T-helper 9 cell (primary cell): ENCODE data around the gene TEX26.
A peak's percentile ranks its signal among the peaks of the same experiment; 100 is the strongest.

Source experiments
- DNase-seq: peaks from one replicate; pipeline ENCODE4 v3.0.0-alpha.2; 2020

The TEX26 gene

DNA sequence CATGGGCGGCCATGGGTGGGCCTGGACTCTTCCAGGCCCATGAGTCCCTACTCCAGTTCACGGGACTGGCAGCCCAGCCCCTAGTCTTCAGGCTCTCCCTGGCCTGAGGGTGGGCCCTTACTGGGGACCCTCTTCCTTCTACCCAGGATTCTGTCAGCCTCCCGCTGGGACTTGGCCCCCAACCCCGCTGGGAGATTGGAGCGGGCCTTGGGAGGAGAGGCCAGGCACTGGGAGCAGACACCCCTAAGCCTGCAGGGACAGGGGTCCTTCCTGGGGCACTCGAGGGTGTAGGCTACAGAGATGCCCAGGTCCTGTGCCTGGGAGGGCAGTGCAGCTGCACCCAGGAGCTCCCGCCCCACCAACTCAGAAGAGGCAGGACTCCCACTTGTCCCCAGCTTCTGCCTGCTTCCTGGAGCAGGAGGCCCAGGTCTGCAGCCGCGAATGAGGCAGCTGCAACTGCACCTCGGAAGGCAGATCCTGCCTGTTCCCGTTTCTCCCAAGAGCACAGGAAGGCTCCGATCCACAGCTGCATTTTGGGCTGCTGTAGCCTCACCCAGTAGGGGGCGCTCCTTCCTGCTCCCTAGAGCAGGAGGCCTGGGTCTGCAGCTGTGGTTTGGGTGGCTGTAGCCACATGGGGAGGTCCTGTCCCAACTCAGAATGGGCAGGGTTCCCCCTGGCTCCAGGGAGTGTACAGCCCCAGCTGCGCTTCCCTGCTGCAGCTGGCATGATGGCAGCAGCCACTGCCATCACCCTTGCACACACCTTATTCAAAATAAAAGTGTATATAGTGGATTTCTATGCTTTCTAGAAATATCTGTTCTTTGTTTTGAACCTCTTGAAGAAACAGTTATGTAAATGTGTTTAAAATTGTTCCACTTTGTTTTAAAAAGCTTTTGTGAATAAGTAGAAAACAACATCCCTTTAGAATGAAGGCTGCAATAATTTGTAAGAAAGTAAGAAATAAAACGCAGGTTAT, 46.8 kb downstream of the TEX26 start:
- DNase-seq: peak; percentile 41

DNA sequence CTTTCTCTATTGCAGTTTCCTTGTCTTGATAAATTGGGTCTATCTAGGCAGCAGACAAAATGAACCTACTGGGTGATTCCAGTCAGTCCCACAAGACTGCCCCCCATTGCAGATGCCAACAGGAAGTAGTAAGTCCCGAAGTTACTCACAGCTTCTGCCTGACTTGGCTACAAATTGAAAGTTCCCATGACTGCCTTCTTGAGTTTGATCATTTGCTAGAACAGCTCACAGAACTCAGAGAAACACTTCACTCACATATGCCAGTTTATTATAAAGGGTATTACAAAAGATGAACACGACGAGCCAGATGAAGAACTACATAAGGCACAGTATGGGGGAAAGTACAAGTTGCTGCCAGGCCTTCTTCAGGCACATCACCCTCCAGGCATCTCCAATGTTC, 50.0 kb downstream of the TEX26 start:
- no peak for DNase-seq

- no peak for DNase-seq
Observed at GRCh38 chr13:30982906-30983305, 50.5 kb downstream of the TEX26 start.

DNA sequence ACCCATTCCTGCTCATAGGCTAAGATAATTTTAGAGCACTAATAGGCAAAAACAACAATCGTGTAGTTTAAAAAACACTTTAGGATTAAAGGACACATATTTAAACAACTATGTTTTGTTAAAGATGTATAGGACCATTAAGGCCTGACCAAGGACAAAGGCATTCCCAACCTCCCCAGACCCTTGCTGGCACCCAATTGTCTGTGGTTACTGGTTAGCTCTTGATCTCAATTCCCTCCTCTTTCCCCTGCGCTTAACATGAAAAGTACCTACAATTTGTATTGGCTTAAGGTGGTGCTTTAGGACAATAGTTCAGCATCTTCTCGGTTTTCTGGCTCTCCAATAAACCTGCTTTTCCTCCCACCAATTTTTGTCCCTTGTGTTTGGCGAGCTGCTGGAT, 51.0 kb downstream of the TEX26 start:
- no peak for DNase-seq

DNA sequence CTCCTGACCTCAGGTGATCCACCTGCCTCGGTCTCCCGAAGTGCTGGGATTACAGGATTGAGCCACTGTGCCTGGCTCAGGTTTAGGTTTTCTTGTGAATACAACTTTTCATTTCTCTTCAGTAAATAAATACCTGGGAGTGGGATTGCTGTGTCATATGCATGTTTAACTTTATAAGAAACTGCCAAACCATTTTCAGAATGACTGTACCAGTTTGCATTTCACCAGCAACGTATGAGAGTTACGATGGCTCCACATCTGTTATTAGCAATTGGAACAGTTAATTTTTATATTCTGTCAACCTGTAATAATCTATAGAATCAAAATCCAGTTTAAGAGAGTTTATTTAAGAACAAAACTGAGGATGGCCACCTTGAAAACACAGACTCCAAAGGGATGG, 52.2 kb downstream of the TEX26 start:
- DNase-seq: no peak

DNA sequence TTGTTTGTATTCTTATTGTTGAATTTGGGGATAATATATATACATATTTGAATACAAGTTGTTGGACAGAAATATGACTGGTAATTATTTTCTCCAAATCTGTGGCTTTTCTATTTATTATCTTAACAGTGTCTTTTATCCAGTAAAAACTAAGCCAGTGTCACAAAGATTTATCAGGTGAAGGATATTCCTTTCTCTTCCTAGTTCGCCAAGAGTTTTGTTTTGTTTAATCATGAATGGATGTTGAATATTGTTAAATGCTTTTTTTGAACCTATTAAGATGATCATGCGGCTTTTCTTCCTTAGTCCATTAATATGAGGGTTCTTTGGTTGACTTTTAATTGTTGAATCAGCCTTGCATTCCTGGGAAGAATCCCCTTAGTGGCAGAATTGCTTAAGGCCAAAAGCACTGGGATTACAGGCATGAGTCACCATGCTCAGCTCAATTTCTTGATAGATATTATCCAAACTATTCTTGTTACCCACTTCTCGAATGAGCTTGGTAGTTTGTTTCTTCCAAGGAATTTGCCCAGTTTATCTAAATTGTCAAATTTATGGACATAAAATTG, 53.3 kb downstream of the TEX26 start:
- no peak for DNase-seq

DNA sequence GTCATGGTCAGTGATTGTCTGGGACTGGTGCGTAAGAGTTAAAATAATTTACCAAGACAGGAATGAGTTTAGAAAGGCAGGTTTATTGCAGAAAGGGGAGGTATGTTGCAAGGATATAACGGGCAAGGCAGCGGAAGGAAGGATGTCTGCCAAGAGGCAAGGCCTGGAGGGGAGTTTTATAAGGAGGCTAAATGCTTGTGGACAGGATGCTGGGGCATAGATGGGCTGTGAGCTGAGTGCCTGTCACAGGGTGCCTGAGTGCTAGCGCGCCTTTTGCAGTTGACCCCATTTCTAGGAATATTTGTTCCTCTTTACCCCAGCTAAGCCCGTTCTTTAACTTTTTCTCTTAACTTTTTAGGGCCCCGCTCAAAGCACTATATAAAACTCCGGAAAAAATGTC, 58.7 kb downstream of the TEX26 start:
- DNase-seq: no peak

GRCh38 chr13:30991922-30992321, 59.5 kb downstream of the TEX26 start:
- DNase-seq: no peak

DNA sequence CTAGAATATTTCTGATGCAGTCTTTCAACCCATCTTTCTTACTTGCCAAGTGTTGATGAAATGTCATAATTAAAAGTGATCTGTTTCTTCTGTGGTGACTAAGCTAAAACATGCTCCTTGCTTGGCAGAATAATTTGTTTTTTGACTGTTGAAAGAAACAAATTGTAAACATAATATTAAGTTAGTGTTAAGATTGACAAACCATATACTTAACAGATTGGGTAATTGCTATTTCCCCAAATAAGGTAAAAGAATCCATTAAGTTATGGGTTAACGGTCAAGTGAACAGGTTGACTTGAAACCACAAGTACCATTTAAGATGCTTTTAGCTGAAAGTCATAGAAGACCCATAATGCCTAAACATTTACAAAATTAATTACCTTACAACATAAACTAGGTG, 62.9 kb downstream of the TEX26 start:
- DNase-seq: no peak

GRCh38 chr13:30997697-30998096, 65.2 kb downstream of the TEX26 start:
- DNase-seq: no peak

DNA sequence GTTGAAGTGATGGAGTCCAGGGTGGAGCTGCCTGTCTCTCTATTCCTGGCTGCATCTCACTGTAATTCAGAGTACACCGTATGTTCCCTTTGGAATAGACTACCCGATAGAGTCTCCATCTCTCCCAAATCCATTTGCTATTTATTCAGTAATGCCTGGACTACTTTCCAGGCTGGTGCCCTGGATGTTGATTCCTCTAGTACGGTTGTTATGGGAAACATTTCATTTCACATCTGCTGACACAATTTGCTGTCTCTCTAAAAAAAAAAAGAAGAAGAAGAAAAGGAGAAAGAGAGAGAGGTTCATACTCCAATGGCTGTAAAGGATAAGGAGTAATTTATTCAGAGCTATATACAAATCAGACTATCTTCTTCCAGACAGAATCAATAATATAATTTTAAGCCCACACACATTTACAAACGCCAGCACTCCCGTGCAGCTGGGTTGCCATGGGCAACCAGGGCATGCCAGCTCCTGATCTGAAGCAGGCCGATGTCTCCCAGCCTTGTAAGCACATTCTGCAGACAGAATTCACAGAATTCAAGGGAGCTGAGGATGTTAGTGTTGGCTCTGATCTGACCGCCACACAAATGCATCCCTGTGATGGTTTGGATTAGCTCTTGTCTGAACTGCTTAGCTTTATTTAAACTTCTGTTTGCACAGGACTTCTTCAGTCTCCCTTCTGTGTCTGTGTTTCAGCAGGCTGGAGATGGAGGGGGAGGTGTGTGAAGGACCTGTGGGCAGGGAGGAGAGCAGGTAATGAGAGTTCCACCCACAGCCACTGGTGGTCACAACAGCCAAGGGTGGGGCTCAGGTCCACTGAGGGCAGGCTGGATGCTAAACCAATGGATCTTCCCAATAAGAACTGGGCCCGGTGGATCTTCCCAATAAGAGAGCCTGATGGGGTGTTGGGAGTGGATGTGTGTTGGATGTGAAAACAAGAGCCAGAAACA, 66.0 kb downstream of the TEX26 start:
- no peak for DNase-seq

- no peak for DNase-seq
Observed at GRCh38 chr13:31000889-31001288, 68.4 kb downstream of the TEX26 start.

- no peak for DNase-seq
Observed at GRCh38 chr13:31001647-31002046, 69.2 kb downstream of the TEX26 start.

DNA sequence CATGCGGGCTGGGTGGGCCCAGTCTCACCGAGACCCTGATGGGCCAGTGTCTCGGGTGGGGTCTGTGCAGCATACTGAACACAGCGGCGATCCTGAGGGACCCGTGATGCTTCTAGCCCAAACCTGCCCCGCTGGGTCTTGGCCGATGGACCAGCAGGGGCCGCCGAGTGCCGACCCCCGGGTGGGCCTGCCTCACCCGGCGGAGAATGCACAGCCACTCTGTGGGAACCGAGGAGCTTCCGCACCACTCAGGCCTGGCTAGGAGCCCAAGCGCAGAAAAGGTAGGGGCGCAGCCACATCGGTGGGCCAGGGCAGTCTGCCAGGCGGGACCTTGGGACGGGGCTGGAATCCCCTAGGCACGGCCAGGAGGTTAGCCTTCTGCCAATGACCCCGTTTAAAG, 72.6 kb downstream of the TEX26 start:
- DNase-seq: no peak

- DNase-seq: no peak
Observed at GRCh38 chr13:31007417-31007816, 75.0 kb downstream of the TEX26 start.

GRCh38 chr13:31008400-31009115, 76.1 kb downstream of the TEX26 start:
- no peak for DNase-seq

- no peak for DNase-seq
Observed at GRCh38 chr13:31009166-31009565, 76.7 kb downstream of the TEX26 start.

DNA sequence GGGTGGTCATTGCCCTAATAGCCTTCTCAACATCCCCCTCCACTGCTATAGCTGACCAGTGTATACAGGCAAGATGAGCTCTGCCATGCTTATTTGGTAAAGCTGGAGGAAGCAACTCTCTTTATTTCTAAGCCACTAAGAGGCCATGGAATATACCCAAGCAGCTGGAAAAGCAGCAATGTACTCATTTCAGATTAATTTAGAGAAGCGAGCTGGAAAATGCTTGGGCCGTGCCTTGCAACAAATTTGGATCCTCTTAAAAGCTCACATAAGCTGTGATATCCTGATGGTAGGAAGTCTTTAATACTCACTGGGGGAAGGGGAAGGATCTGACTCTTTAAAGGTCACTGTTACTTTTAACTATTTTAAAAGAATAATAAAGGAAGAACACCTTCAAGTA, 77.8 kb downstream of the TEX26 start:
- DNase-seq: no peak

DNA sequence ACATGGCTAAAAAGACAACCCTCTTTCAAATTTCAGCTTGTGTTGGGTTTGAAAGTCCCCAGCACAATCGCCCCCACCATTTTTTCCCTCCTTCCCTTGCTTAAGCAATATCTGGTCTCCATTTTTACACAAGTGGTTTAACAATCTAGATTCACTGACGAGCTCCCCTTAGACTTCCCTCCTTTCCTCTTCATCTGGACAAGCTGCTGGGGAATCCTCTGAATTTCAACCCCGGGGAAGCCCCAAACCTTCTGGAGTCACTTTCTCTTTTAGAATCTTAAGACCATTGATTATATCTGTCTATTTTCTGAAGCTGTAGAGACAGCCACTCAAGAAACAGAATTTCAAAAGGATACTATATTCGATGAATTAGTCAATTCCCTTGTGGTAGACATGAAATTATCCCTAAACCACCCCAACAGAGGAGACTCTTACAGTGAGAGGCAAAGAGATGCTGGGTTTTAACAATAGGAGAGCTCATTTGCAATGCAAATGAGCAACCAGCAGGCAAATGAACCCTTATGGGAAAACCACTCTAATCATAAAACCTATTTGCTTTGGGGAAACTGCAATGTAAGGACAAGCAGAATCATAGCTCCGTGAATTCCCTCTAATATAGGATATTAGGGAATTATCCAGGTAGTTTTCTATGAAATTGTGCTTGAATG, 78.9 kb downstream of the TEX26 start:
- DNase-seq: no peak

DNA sequence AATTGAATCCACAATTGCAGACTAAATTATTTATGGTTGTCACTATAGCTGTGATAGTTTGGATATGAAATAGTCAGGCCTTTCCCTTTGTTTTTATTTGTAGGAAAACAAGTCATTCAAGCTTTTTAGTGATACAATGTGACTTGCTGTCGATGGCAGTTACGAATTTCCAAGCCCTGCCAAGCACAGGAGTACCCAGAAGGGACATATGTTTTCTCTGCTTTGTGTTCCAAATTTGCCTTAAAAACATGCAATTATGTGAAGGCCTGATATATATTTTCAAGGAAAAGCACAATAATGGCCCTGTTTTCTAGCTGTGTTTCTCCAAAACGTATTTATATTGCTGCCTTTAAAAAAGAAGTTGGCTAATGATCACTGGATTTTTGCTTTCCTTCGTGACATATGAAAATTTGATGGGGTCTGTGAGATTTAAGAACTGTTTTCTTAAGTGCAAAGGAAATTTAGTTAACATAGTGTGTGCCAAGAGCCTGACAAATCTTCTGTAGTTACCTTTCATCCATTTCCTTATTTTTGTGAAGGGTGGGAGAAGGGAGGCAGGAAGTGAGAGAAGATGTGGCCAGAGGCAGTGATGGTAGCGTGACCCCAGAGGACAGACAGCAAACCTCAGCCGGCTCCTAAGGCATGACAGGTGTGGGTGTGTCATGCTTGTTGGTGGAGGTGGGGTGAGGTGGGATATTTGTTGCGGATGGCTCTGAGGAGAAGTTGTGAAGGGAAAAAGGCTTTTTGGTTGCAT, 79.6 kb downstream of the TEX26 start:
- DNase-seq: no peak

DNA sequence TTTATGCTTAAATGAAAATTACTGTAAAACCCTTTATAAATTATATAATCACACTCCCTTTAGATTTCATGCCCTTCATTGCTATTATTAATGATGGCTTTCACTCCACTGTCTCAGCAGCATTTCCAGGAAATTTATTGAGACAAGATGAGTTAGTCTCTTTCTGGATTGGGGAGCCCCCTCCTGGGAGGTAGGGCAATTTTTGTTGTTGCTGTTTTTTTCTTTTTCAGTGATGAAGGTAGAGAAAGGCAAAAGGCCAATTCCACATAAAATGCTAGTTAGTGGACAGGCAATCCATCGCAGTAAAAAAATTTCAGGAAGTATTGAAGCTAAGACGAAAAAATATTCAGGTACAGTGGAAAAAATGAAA, 80.2 kb downstream of the TEX26 start:
- no peak for DNase-seq
